CD4-positive, alpha-beta T cell treated with Interleukin-15 for 4 hours (primary cell): ENCODE measurements around the gene CAPN2.
A peak's percentile ranks its signal among the peaks of the same experiment; 100 is the strongest.

Source experiments
- DNase-seq: peaks from one replicate; pipeline ENCODE4 v3.0.0-alpha.2; 2020; ENCODE audit warnings: low spot score

Gene CAPN2

GRCh38 chr1:223702735-223703667, 9.3 kb upstream of the CAPN2 start:
- no peak for DNase-seq

- no peak for DNase-seq
Observed at GRCh38 chr1:223703668-223704013, 8.7 kb upstream of the CAPN2 start.

- no peak for DNase-seq
Observed at GRCh38 chr1:223704921-223705878, 7.1 kb upstream of the CAPN2 start.

GRCh38 chr1:223706077-223706973, 6.0 kb upstream of the CAPN2 start:
- no peak for DNase-seq

GRCh38 chr1:223707256-223708000, 4.9 kb upstream of the CAPN2 start:
- DNase-seq, result no peak

- no peak for DNase-seq
Observed at GRCh38 chr1:223708001-223708359, 4.4 kb upstream of the CAPN2 start.

GRCh38 chr1:223708651-223709268, 3.6 kb upstream of the CAPN2 start:
- no peak for DNase-seq

GRCh38 chr1:223709598-223709997, 2.7 kb upstream of the CAPN2 start:
- no peak for DNase-seq

- no peak for DNase-seq
Observed at GRCh38 chr1:223710179-223711133, 1.9 kb upstream of the CAPN2 start.

GRCh38 chr1:223711173-223711572, 1.2 kb upstream of the CAPN2 start:
- DNase-seq, result no peak

GRCh38 chr1:223711747-223712193, 569 bp upstream of the CAPN2 start:
- DNase-seq, result peak; percentile 37

- DNase-seq, result peak; percentile 33
Observed at GRCh38 chr1:223712850-223713474, 623 bp downstream of the CAPN2 start.

- no peak for DNase-seq
Observed at GRCh38 chr1:223713546-223714420, 1.4 kb downstream of the CAPN2 start.

- DNase-seq, result no peak
Observed at GRCh38 chr1:223714421-223714724, 2.0 kb downstream of the CAPN2 start.

GRCh38 chr1:223714849-223715603, 2.7 kb downstream of the CAPN2 start:
- DNase-seq, result no peak

- no peak for DNase-seq
Observed at GRCh38 chr1:223715604-223716172, 3.3 kb downstream of the CAPN2 start.

- DNase-seq, result peak; percentile 76
Observed at GRCh38 chr1:223716302-223716862, 4.0 kb downstream of the CAPN2 start.
